ENCODE data around the gene TGFA. TPM values are rescaled to one million over a fixed set of nuclear protein-coding genes. Genes with fewer than 3 reads are reported as not detected.

The TGFA gene
- 0.63 TPM for total RNA-seq

- H3K4me3 ChIP-seq (ENCODE audit: low read length) = peak within 1 kb of the TSS; percentile 53
Measured at GRCh38 chr2:70553584-70554337, at the start of gene TGFA. TSS of gene TGFA (minus strand) at chr2:70553826. CDS start at chr2:70553767, 59 bp downstream.

GRCh38 chr2:70603066-70603465 lies 49.4 kb upstream of the TGFA start:
- H3K27me3 ChIP-seq (ENCODE audit: insufficient read depth, low read length) = peaks cover 3% of the 10 kb centered on the region
- H3K9me3 ChIP-seq (ENCODE audit: low read depth, low read length) = peaks cover 4% of the 10 kb centered on the region
- H3K4me1 ChIP-seq (ENCODE audit: insufficient read depth, low read length) = no peaks in the 10 kb centered on the region
- no peak overlapping the region for H3K4me3 ChIP-seq (ENCODE audit: low read length)

More at GRCh38 chr2:70553584-70554337, at the start of gene TGFA:
- Histone ChIP-seq H3K27me3 (ENCODE audit: insufficient read depth, low read length) (peaks cover 36% of the 10 kb centered on the region), H3K4me1 (ENCODE audit: insufficient read depth, low read length) (peaks cover 21% of the 10 kb centered on the region), H3K9me3 (ENCODE audit: low read depth, low read length) (no peaks in the 10 kb centered on the region)

- Histone ChIP-seq H3K4me1 (ENCODE audit: insufficient read depth, low read length) (no peaks in the 10 kb centered on the region), H3K27me3 (ENCODE audit: insufficient read depth, low read length) (peaks cover 3% of the 10 kb centered on the region), H3K4me3 (ENCODE audit: low read length) (no peak overlapping the region), H3K9me3 (ENCODE audit: low read depth, low read length) (peaks cover 4% of the 10 kb centered on the region)
Measured at GRCh38 chr2:70598197-70598596, 44.6 kb upstream of the TGFA start.

GRCh38 chr2:70596739-70597138 lies 43.1 kb upstream of the TGFA start:
- peaks cover 4% of the 10 kb centered on the region for H3K9me3 ChIP-seq (ENCODE audit: low read depth, low read length)
- no peak overlapping the region for H3K4me3 ChIP-seq (ENCODE audit: low read length)
- H3K4me1 ChIP-seq (ENCODE audit: insufficient read depth, low read length) = no peaks in the 10 kb centered on the region
- H3K27me3 ChIP-seq (ENCODE audit: insufficient read depth, low read length) = peaks cover 2% of the 10 kb centered on the region

GRCh38 chr2:70596293-70596692 lies 42.7 kb upstream of the TGFA start:
- H3K4me3 ChIP-seq (ENCODE audit: low read length) = no peak overlapping the region
- H3K27me3 ChIP-seq (ENCODE audit: insufficient read depth, low read length) = peaks cover 2% of the 10 kb centered on the region
- H3K9me3 ChIP-seq (ENCODE audit: low read depth, low read length) = peaks cover 4% of the 10 kb centered on the region
- no peaks in the 10 kb centered on the region for H3K4me1 ChIP-seq (ENCODE audit: insufficient read depth, low read length)

- Histone ChIP-seq H3K4me1 (ENCODE audit: insufficient read depth, low read length) (no peaks in the 10 kb centered on the region), H3K9me3 (ENCODE audit: low read depth, low read length) (no peaks in the 10 kb centered on the region)
Measured at GRCh38 chr2:70583091-70583490, 29.5 kb upstream of the TGFA start.

GRCh38 chr2:70580352-70580751 lies 26.7 kb upstream of the TGFA start:
- Histone ChIP-seq H3K9me3 (ENCODE audit: low read depth, low read length) (no peaks in the 10 kb centered on the region), H3K4me3 (ENCODE audit: low read length) (no peak overlapping the region), H3K4me1 (ENCODE audit: insufficient read depth, low read length) (no peaks in the 10 kb centered on the region), H3K27me3 (ENCODE audit: insufficient read depth, low read length) (no peaks in the 10 kb centered on the region)

More at GRCh38 chr2:70583091-70583490, 29.5 kb upstream of the TGFA start:
- Histone ChIP-seq H3K27me3 (ENCODE audit: insufficient read depth, low read length) (no peaks in the 10 kb centered on the region), H3K4me3 (ENCODE audit: low read length) (no peak overlapping the region)

GRCh38 chr2:70574618-70575017 lies 21.0 kb upstream of the TGFA start:
- Histone ChIP-seq H3K4me3 (ENCODE audit: low read length) (no peak overlapping the region), H3K27me3 (ENCODE audit: insufficient read depth, low read length) (peaks cover 12% of the 10 kb centered on the region), H3K4me1 (ENCODE audit: insufficient read depth, low read length) (no peaks in the 10 kb centered on the region), H3K9me3 (ENCODE audit: low read depth, low read length) (no peaks in the 10 kb centered on the region)

- Histone ChIP-seq H3K4me1 (ENCODE audit: insufficient read depth, low read length) (no peaks in the 10 kb centered on the region), H3K4me3 (ENCODE audit: low read length) (no peak overlapping the region), H3K9me3 (ENCODE audit: low read depth, low read length) (no peaks in the 10 kb centered on the region), H3K27me3 (ENCODE audit: insufficient read depth, low read length) (peaks cover 12% of the 10 kb centered on the region)
Measured at GRCh38 chr2:70574109-70574508, 20.5 kb upstream of the TGFA start.

- Histone ChIP-seq H3K9me3 (ENCODE audit: low read depth, low read length) (no peaks in the 10 kb centered on the region), H3K4me3 (ENCODE audit: low read length) (no peak overlapping the region), H3K27me3 (ENCODE audit: insufficient read depth, low read length) (peaks cover 12% of the 10 kb centered on the region), H3K4me1 (ENCODE audit: insufficient read depth, low read length) (no peaks in the 10 kb centered on the region)
Measured at GRCh38 chr2:70570041-70570661, 16.5 kb upstream of the TGFA start.

- H3K4me1 ChIP-seq (ENCODE audit: insufficient read depth, low read length) = no peaks in the 10 kb centered on the region
Measured at GRCh38 chr2:70569559-70569958, 15.9 kb upstream of the TGFA start.

GRCh38 chr2:70566906-70567305 lies 13.3 kb upstream of the TGFA start:
- no peaks in the 10 kb centered on the region for H3K9me3 ChIP-seq (ENCODE audit: low read depth, low read length)
- no peak overlapping the region for H3K4me3 ChIP-seq (ENCODE audit: low read length)
- H3K4me1 ChIP-seq (ENCODE audit: insufficient read depth, low read length) = no peaks in the 10 kb centered on the region
- H3K27me3 ChIP-seq (ENCODE audit: insufficient read depth, low read length) = peaks cover 2% of the 10 kb centered on the region

More at GRCh38 chr2:70569559-70569958, 15.9 kb upstream of the TGFA start:
- Histone ChIP-seq H3K9me3 (ENCODE audit: low read depth, low read length) (no peaks in the 10 kb centered on the region), H3K4me3 (ENCODE audit: low read length) (no peak overlapping the region), H3K27me3 (ENCODE audit: insufficient read depth, low read length) (peaks cover 12% of the 10 kb centered on the region)

GRCh38 chr2:70566464-70566863 lies 12.8 kb upstream of the TGFA start:
- Histone ChIP-seq H3K9me3 (ENCODE audit: low read depth, low read length) (no peaks in the 10 kb centered on the region), H3K4me1 (ENCODE audit: insufficient read depth, low read length) (no peaks in the 10 kb centered on the region), H3K27me3 (ENCODE audit: insufficient read depth, low read length) (peaks cover 2% of the 10 kb centered on the region), H3K4me3 (ENCODE audit: low read length) (no peak overlapping the region)

- no peaks in the 10 kb centered on the region for H3K4me1 ChIP-seq (ENCODE audit: insufficient read depth, low read length)
- H3K27me3 ChIP-seq (ENCODE audit: insufficient read depth, low read length) = no peaks in the 10 kb centered on the region
- H3K4me3 ChIP-seq (ENCODE audit: low read length) = no peak overlapping the region
- H3K9me3 ChIP-seq (ENCODE audit: low read depth, low read length) = no peaks in the 10 kb centered on the region
Measured at GRCh38 chr2:70565039-70565731, 11.6 kb upstream of the TGFA start.

- H3K4me1 ChIP-seq (ENCODE audit: insufficient read depth, low read length) = no peaks in the 10 kb centered on the region
- H3K27me3 ChIP-seq (ENCODE audit: insufficient read depth, low read length) = peaks cover 9% of the 10 kb centered on the region
- no peaks in the 10 kb centered on the region for H3K9me3 ChIP-seq (ENCODE audit: low read depth, low read length)
- H3K4me3 ChIP-seq (ENCODE audit: low read length) = no peak overlapping the region
Measured at GRCh38 chr2:70561893-70562292, 8.3 kb upstream of the TGFA start.

All from mononuclear cell (primary cell).